SK-N-SH (cell line): Measurements from ENCODE around the gene MTTP. TPM values are rescaled to one million over a fixed set of nuclear protein-coding genes. Genes with fewer than 3 reads are reported as not detected.

Experiments used
- CTCF ChIA-PET: fragments of 300-600, 350-600 bp; formaldehyde crosslinking; extraction: SDS; loops from one replicate; lab custom pipeline; 2021; lab: Yijun Ruan, JAX
- POLR2A ChIA-PET: fragments of 350-600 bp; sonication (Branson Sonifier 250); formaldehyde crosslinking; extraction: SDS; loops from one replicate; lab custom pipeline; 2020; ENCODE audit warnings: antibody characterized with exemption, inconsistent platforms; lab: Yijun Ruan, JAX
- DNase-seq: peaks from one replicate; pipeline ENCODE4 v3.0.0; 2012
- H2AFZ ChIP-seq: fragments of 200-600 bp; sonication (generic); 2 replicates; pipeline ENCODE4 v1.8.1; 2016; ENCODE audit warnings: antibody characterized with exemption, mild to moderate bottlenecking, low read depth
- H3F3A ChIP-seq: fragments of 200-600 bp; sonication (generic); replicated peaks from 2 replicates; pipeline ENCODE3; 2016; ENCODE audit warnings: antibody characterized with exemption, mild to moderate bottlenecking; ENCODE audit not compliant: insufficient read depth
- H3K27ac ChIP-seq, 2 experiments: fragments of 200-500 bp in 1 of 2; fragments of 200-600 bp in 1 of 2; sonication (Bioruptor generic) in 1 of 2; sonication (generic), shearing (Covaris generic) in 1 of 2; 2 replicates each; pipeline versions ENCODE4 v1.5.1 to v1.6.1; 2014 to 2016; ENCODE audit warnings: low read depth in 2 of 2, inconsistent platforms in 1 of 2, low read length in 1 of 2, mild to moderate bottlenecking in 1 of 2, mixed read lengths in 1 of 2
- H3K27me3 ChIP-seq: fragments of 200-600 bp; sonication (generic), shearing (Covaris generic); 2 replicates; pipeline ENCODE4 v1.6.1; 2016; ENCODE audit warnings: mixed run types; ENCODE audit not compliant: insufficient read depth
- H3K36me3 ChIP-seq, 2 experiments: fragments of 200-500 bp in 1 of 2; fragments of 200-600 bp in 1 of 2; sonication (Bioruptor generic) in 1 of 2; sonication (generic) in 1 of 2; replicated peaks in 1 of 2; 2 replicates each; pipeline versions ENCODE3 to v1.5.1; 2014 to 2016; ENCODE audit warnings: low read length in 1 of 2, mild to moderate bottlenecking in 1 of 2; ENCODE audit not compliant: insufficient read depth in 2 of 2, control insufficient read depth in 1 of 2
- H3K4me1 ChIP-seq, 2 experiments: fragments of 200-500 bp in 1 of 2; fragments of 200-600 bp in 1 of 2; sonication (Bioruptor generic) in 1 of 2; sonication (generic), shearing (Covaris generic) in 1 of 2; 2 replicates each; pipeline versions ENCODE4 v1.5.1 to v1.6.1; 2014 to 2016; ENCODE audit warnings: low read depth in 1 of 2, low read length in 1 of 2, mixed run types in 1 of 2; ENCODE audit not compliant: insufficient read depth in 2 of 2, control insufficient read depth in 1 of 2
- H3K4me2 ChIP-seq: fragments of 200-600 bp; sonication (generic), shearing (Covaris generic); 2 replicates; pipeline ENCODE4 v1.6.1; 2017; ENCODE audit warnings: mixed run types
- H3K4me3 ChIP-seq, 2 experiments: fragments of 200-500 bp in 1 of 2; fragments of 200-600 bp in 1 of 2; sonication (Bioruptor generic) in 1 of 2; sonication (generic), shearing (Covaris generic) in 1 of 2; 2 replicates each; pipeline versions ENCODE4 v1.5.1 to v1.8.1; 2014 to 2016; ENCODE audit warnings: low read depth in 2 of 2, inconsistent platforms in 1 of 2, low read length in 1 of 2, mild to moderate bottlenecking in 1 of 2, mixed read lengths in 1 of 2, moderate library complexity in 1 of 2
- H3K79me2 ChIP-seq: fragments of 200-600 bp; sonication (generic); 2 replicates; pipeline ENCODE4 v1.8.1; 2017; ENCODE audit warnings: mild to moderate bottlenecking; ENCODE audit not compliant: insufficient read depth
- H3K9ac ChIP-seq: fragments of 200-600 bp; sonication (generic); 2 replicates; pipeline ENCODE4 v1.6.1; 2017; ENCODE audit warnings: mixed run types
- H3K9me2 ChIP-seq: fragments of 200-600 bp; sonication (generic); 2 replicates; pipeline ENCODE4 v1.6.1; 2017; ENCODE audit warnings: mixed run types
- H3K9me3 ChIP-seq: fragments of 200-600 bp; sonication (generic); 2 replicates; pipeline ENCODE4 v1.6.1; 2017; ENCODE audit warnings: mixed run types, mild to moderate bottlenecking, moderate library complexity
- H4K20me1 ChIP-seq: fragments of 200-600 bp; sonication (generic); 2 replicates; pipeline ENCODE4 v1.6.1; 2017; ENCODE audit warnings: mild to moderate bottlenecking, mixed run types; ENCODE audit not compliant: insufficient read depth
- CHD2 ChIP-seq: fragments of 150-350 bp; IDR thresholded peaks from 2 replicates; pipeline ENCODE4 v1.6.1; 2018; ENCODE audit warnings: low read length; ENCODE audit not compliant: partially characterized antibody
- EP300 ChIP-seq, 2 experiments: IDR thresholded peaks; 2 replicates each; pipeline versions ENCODE4 v1.4.0 to v1.6.1; 2012; ENCODE audit warnings: borderline replicate concordance in 1 of 2, low read depth in 1 of 2, low read length in 1 of 2
- FOSL2 ChIP-seq: IDR thresholded peaks from 2 replicates; pipeline ENCODE4 v1.4.0; 2012; ENCODE audit warnings: low read depth, mild to moderate bottlenecking, moderate library complexity, borderline replicate concordance
- GATA2 ChIP-seq: sonication (generic); formaldehyde crosslinking; IDR thresholded peaks from 2 replicates; pipeline ENCODE4 v1.5.0; 2020; ENCODE audit warnings: mild to moderate bottlenecking, missing genetic modification reagents
- MEF2A ChIP-seq: IDR thresholded peaks from 2 replicates; pipeline ENCODE4 v1.4.0; 2012; ENCODE audit warnings: low read depth, borderline replicate concordance
- MXI1 ChIP-seq: IDR thresholded peaks from 2 replicates; pipeline ENCODE4 v1.6.1; 2012; ENCODE audit warnings: mild to moderate bottlenecking, low read depth, low read length, improper control_type of control experiment
- NRF1 ChIP-seq: IDR thresholded peaks from 2 replicates; pipeline ENCODE4 v1.6.1; 2012; ENCODE audit warnings: low read depth, mild to moderate bottlenecking, low read length
- PBX3 ChIP-seq: IDR thresholded peaks from 2 replicates; pipeline ENCODE4; 2012
- RCOR1 ChIP-seq: fragments of 150-350 bp; IDR thresholded peaks from 2 replicates; pipeline ENCODE4 v1.6.1; 2017; ENCODE audit warnings: antibody characterized with exemption, low read length
- REST ChIP-seq: IDR thresholded peaks from 2 replicates; pipeline ENCODE4 v1.6.1; 2012; ENCODE audit warnings: mild to moderate bottlenecking, low read depth, low read length, moderate library complexity
- RFX5 ChIP-seq: IDR thresholded peaks from 2 replicates; pipeline ENCODE4 v1.6.1; 2012; ENCODE audit warnings: mild to moderate bottlenecking, improper control_type of control experiment, low read length
- RXRA ChIP-seq: IDR thresholded peaks from 2 replicates; pipeline ENCODE4 v1.4.0; 2012; ENCODE audit warnings: low read depth, mild to moderate bottlenecking, borderline replicate concordance
- SIN3A ChIP-seq: IDR thresholded peaks from 2 replicates; pipeline ENCODE4 v1.6.1; 2012; ENCODE audit warnings: low read depth, mild to moderate bottlenecking, low read length, moderate library complexity, borderline replicate concordance
- SMC3 ChIP-seq: IDR thresholded peaks from 2 replicates; pipeline ENCODE4 v1.6.1; 2012; ENCODE audit warnings: low read depth, low read length, improper control_type of control experiment
- TAF1 ChIP-seq: IDR thresholded peaks from 2 replicates; pipeline ENCODE4 v1.6.1; 2012; ENCODE audit warnings: low read depth, mild to moderate bottlenecking, low read length, moderate library complexity, borderline replicate concordance
- TEAD4 ChIP-seq: IDR thresholded peaks from 2 replicates; pipeline ENCODE4 v1.4.0; 2012; ENCODE audit warnings: mild to moderate bottlenecking, borderline replicate concordance; ENCODE audit not compliant: insufficient read depth
- USF2 ChIP-seq: fragments of 150-350 bp; IDR thresholded peaks from 2 replicates; pipeline ENCODE4 v1.6.1; 2017; ENCODE audit warnings: antibody characterized with exemption, low read length, low read depth, borderline replicate concordance
- ZBTB33 ChIP-seq: IDR thresholded peaks from 2 replicates; pipeline ENCODE4 v1.4.0; 2012; ENCODE audit warnings: low read depth, borderline replicate concordance
- WGBS: methylation state at CpG from one replicate; pipeline ENCODE4 v1.1.6; 2017; ENCODE audit warnings: low lambda C conversion rate; 5-methylcytosine and 5-hydroxymethylcytosine counted together
- polyA plus RNA-seq, 3 experiments: library from polyadenylated mRNA; depleted of rRNA; stranded (reverse); fragments of >200 nt; gene quantifications; 2 replicates each; pipeline ENCODE4 v1.2.3, GENCODE V29; 2012
- TF ChIP-seq, protein P1 (sequence below): IDR thresholded peaks from 2 replicates; pipeline ENCODE4 v1.4.0; 2012; ENCODE audit warnings: low read depth, borderline replicate concordance
- TF ChIP-seq, protein P2 (sequence below): IDR thresholded peaks from 2 replicates; pipeline ENCODE4 v1.4.0; 2012; ENCODE audit warnings: low read depth

MTTP gene
- polyA plus RNA-seq, 1 of the 3 experiments (the other 2 are of a cell fraction): not detected

DNA sequence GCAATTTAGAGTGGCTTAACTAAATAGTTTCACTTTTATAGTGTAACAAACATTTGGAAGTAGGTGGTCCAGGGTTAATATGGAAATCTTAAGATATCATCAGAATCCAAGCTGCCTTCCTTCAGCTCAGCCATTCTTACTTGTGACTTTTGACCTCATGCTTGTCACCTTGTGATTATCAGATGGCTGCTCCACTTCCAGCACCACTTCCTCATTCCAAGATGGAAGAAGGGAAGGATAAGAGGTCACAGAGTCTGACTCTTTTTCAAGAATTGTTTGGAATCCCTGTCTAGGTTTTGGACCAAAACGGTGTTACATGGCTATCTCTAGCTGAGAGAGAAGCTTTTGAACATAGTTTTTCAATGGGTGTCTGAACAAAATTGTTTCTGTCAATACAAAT is 39.9 kb downstream of the MTTP start:
- CTCF ChIA-PET: no interaction called here
- H4K20me1 ChIP-seq: no peaks in the 10 kb centered on the region

More for the DNA sequence above, 39.9 kb downstream of the MTTP start:
- Histone ChIP-seq H3K27me3 (no peaks in the 10 kb centered on the region), H3K4me3 (no peak overlapping the region), H3K36me3 (no peaks in the 10 kb centered on the region), H3K27ac (peak overlapping the region in 1 of 2 experiments; percentile 43; a peak in 1 of 4 replicates), H3F3A (no peaks in the 10 kb centered on the region), H3K79me2 (no peaks in the 10 kb centered on the region), H2AFZ (no peak overlapping the region), H3K4me2 (no peak overlapping the region), H3K9me3 (no peaks in the 10 kb centered on the region), H3K9me2 (no peaks in the 10 kb centered on the region), H3K9ac (no peak overlapping the region), H3K4me1 (peaks cover 0 to 3% of the 10 kb centered on the region in 2 experiments; a peak in 1 of 4 replicates)
- POLR2A ChIA-PET: no interaction called here
- no peak for DNase-seq
- TF ChIP-seq EP300 (IDR thresholded peaks at IDR 0.05; ENCODE audit: borderline replicate concordance in 1 of 2, low read depth in 1 of 2, low read length in 1 of 2) (no peak), PBX3 (no peak), RCOR1 (no peak), ZBTB33 (no peak), USF2 (no peak), SIN3A (no peak), RFX5 (no peak), TEAD4 (no peak), CHD2 (no peak), REST (no peak), SMC3 (no peak), MXI1 (no peak), RXRA (no peak), TAF1 (no peak), GATA2 (no peak), FOSL2 (no peak), MEF2A (no peak), NRF1 (no peak)
- TF ChIP-seq, protein P1, sequence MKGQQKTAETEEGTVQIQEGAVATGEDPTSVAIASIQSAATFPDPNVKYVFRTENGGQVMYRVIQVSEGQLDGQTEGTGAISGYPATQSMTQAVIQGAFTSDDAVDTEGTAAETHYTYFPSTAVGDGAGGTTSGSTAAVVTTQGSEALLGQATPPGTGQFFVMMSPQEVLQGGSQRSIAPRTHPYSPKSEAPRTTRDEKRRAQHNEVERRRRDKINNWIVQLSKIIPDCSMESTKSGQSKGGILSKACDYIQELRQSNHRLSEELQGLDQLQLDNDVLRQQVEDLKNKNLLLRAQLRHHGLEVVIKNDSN: no peak
- TF ChIP-seq, protein P2, sequence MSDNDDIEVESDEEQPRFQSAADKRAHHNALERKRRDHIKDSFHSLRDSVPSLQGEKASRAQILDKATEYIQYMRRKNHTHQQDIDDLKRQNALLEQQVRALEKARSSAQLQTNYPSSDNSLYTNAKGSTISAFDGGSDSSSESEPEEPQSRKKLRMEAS: no peak
- 8% methylated on average over 1 of the region's 1 CpG for WGBS
